Neural cell (in vitro differentiated cells): Measurements from ENCODE around the gene PIP5K1B. TPM values are rescaled to one million over a fixed set of nuclear protein-coding genes. Genes with fewer than 3 reads are reported as not detected.

Source experiments
- H2AFZ ChIP-seq: fragments of 200-600, 300-800 bp; sonication (generic), shearing (Covaris generic); 2 replicates; pipeline ENCODE4 v1.6.0; 2014; ENCODE audit warnings: low read depth, mild to moderate bottlenecking, antibody characterized with exemption, low read length, moderate library complexity
- H3F3A ChIP-seq: fragments of 200-600 bp; shearing (Covaris generic); 2 replicates; pipeline ENCODE4 v1.6.1; 2016; ENCODE audit warnings: mild to moderate bottlenecking, moderate library complexity, mixed read lengths, antibody characterized with exemption, low read length; ENCODE audit not compliant: insufficient read depth, poor library complexity, severe bottlenecking
- H3K27ac ChIP-seq: fragments of 200-600, 300-800 bp; sonication (generic), shearing (Covaris generic); 2 replicates; pipeline ENCODE4 v1.5.1; 2014; ENCODE audit warnings: mild to moderate bottlenecking, low read length, moderate library complexity
- H3K27me3 ChIP-seq: fragments of 300-800, 200-600 bp; sonication (generic), shearing (Covaris generic); 2 replicates; pipeline ENCODE4 v1.6.0; 2014; ENCODE audit warnings: mild to moderate bottlenecking, low read depth, low read length, moderate library complexity; ENCODE audit not compliant: insufficient read depth
- H3K36me3 ChIP-seq: fragments of 300-800, 200-600 bp; sonication (generic), shearing (Covaris generic); 2 replicates; pipeline ENCODE4 v1.5.1; 2014; ENCODE audit warnings: mild to moderate bottlenecking, antibody characterized with exemption, low read length, moderate library complexity; ENCODE audit not compliant: insufficient read depth
- H3K4me2 ChIP-seq: fragments of 300-800, 200-600 bp; sonication (generic), shearing (Covaris generic); 2 replicates; pipeline ENCODE4 v1.6.0; 2014; ENCODE audit warnings: mild to moderate bottlenecking, low read length
- H3K4me3 ChIP-seq: fragments of 300-800, 200-600 bp; sonication (generic), shearing (Covaris generic); 2 replicates; pipeline ENCODE4 v1.5.1; 2014; ENCODE audit warnings: mild to moderate bottlenecking, low read length, moderate library complexity
- H3K79me2 ChIP-seq: fragments of 200-600 bp; shearing (Covaris generic); replicated peaks from 2 replicates; pipeline ENCODE4 v1.6.0; 2014; ENCODE audit warnings: mild to moderate bottlenecking, low read length, moderate library complexity; ENCODE audit not compliant: insufficient read depth
- H3K9ac ChIP-seq: fragments of 300-800, 200-600 bp; sonication (generic), shearing (Covaris generic); 2 replicates; pipeline ENCODE4 v1.6.1; 2016; ENCODE audit warnings: mild to moderate bottlenecking, low read length, mixed read lengths
- H3K9me2 ChIP-seq: fragments of 200-600 bp; shearing (Covaris generic); 2 replicates; pipeline ENCODE4 v1.6.1; 2016; ENCODE audit warnings: mild to moderate bottlenecking, low read length, mixed read lengths; ENCODE audit not compliant: insufficient read depth
- H3K9me3 ChIP-seq: fragments of 200-600, 300-800 bp; sonication (generic), shearing (Covaris generic); 2 replicates; pipeline ENCODE4 v1.6.1; 2016; ENCODE audit warnings: mild to moderate bottlenecking, mixed run types, low read length, moderate library complexity, mixed read lengths
- H4K20me1 ChIP-seq: fragments of 200-600 bp; shearing (Covaris generic); 2 replicates; pipeline ENCODE4 v1.6.1; 2016; ENCODE audit warnings: mild to moderate bottlenecking, mixed run types; ENCODE audit not compliant: insufficient read depth
- EP300 ChIP-seq: fragments of 450-650 bp; conservative IDR thresholded peaks from 2 replicates; pipeline ENCODE4 v1.6.1; 2014; ENCODE audit warnings: antibody characterized with exemption, mild to moderate bottlenecking, moderate library complexity; ENCODE audit not compliant: poor library complexity, severe bottlenecking
- EZH2 ChIP-seq: fragments of 200-600, 300-800 bp; shearing (Covaris generic), sonication (generic); IDR thresholded peaks from 2 replicates; pipeline ENCODE4 v1.6.1; 2014; ENCODE audit warnings: antibody characterized with exemption, low read length, borderline replicate concordance, mild to moderate bottlenecking; ENCODE audit not compliant: insufficient read depth, poor library complexity, severe bottlenecking
- MXI1 ChIP-seq: fragments of 450-650 bp; conservative IDR thresholded peaks from 2 replicates; pipeline ENCODE4 v1.6.1; 2014; ENCODE audit warnings: antibody characterized with exemption, mild to moderate bottlenecking; ENCODE audit not compliant: poor library complexity, severe bottlenecking
- POLR2AphosphoS5 ChIP-seq: IDR thresholded peaks from 2 replicates; pipeline ENCODE4 v1.6.1; 2012
- RAD21 ChIP-seq: fragments of 450-650 bp; conservative IDR thresholded peaks from 2 replicates; pipeline ENCODE4 v1.6.1; 2014; ENCODE audit warnings: antibody characterized with exemption, mild to moderate bottlenecking, moderate library complexity
- SMC3 ChIP-seq: fragments of 450-650 bp; conservative IDR thresholded peaks from 2 replicates; pipeline ENCODE4 v1.6.1; 2014; ENCODE audit warnings: antibody characterized with exemption, mild to moderate bottlenecking, moderate library complexity; ENCODE audit not compliant: poor library complexity
- TAF1 ChIP-seq: IDR thresholded peaks from 2 replicates; pipeline ENCODE4 v1.6.1; 2012; ENCODE audit warnings: low read depth
- polyA plus RNA-seq: library from polyadenylated mRNA; depleted of rRNA; stranded (reverse); fragments of >200 nt; gene quantifications from 2 replicates; pipeline ENCODE4 v1.2.3, GENCODE V29; 2014
- TF ChIP-seq, protein P1 (sequence below): IDR thresholded peaks from 2 replicates; pipeline ENCODE4 v1.6.1; 2012; ENCODE audit warnings: borderline replicate concordance
- TF ChIP-seq, protein P2 (sequence below): fragments of 450-650 bp; IDR thresholded peaks from 2 replicates; pipeline ENCODE4 v1.5.1; 2014; ENCODE audit warnings: antibody characterized with exemption, mild to moderate bottlenecking, moderate library complexity; ENCODE audit not compliant: poor library complexity, severe bottlenecking

Gene PIP5K1B
- polyA plus RNA-seq, 1 donor from 2014 or later: 1.5 TPM

DNA sequence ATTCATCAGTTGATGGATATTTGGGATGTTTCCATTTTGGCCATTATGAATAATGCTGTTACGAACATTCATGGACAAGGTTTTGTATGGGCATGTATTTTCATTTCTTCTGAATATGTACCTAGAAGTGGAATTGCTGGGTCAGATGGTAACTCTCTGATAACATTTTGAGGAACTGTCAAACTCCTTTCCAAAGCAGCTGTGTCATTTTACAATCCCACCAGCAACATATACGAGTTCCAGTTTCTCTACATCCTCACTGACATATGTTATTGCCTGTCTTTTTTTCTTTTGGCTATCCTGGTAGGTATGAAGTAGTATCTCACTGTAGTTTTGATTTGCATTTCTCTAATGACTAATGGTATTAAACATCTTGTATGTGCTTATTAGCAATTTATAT, 222.1 kb downstream of the PIP5K1B start:
- H3K9ac ChIP-seq: no peak overlapping the region
- H3K9me2 ChIP-seq: no peaks in the 10 kb centered on the region
- H3F3A ChIP-seq: no peaks in the 10 kb centered on the region

DNA sequence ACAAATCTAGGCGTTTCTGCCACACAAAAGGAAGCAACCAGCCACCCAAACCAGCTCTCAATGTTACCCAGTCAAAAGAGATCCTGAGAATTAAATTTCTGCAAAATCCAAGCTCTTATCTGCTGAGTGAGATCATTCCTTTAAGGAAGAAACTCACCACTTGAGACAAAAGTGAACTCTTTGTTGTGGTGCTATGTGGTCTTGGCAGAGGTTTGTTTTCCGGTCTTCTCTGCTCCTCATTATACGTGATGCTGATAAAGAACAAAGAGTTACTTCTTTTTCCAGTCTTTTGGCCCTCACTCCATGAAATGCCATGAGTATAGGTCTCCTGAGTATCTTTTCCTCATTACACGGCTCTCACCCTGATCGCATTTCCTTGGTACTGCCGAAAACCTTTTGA, 226.8 kb downstream of the PIP5K1B start:
- no peak for TF ChIP-seq RAD21
- no peak for TF ChIP-seq MXI1
- TF ChIP-seq, protein P1, sequence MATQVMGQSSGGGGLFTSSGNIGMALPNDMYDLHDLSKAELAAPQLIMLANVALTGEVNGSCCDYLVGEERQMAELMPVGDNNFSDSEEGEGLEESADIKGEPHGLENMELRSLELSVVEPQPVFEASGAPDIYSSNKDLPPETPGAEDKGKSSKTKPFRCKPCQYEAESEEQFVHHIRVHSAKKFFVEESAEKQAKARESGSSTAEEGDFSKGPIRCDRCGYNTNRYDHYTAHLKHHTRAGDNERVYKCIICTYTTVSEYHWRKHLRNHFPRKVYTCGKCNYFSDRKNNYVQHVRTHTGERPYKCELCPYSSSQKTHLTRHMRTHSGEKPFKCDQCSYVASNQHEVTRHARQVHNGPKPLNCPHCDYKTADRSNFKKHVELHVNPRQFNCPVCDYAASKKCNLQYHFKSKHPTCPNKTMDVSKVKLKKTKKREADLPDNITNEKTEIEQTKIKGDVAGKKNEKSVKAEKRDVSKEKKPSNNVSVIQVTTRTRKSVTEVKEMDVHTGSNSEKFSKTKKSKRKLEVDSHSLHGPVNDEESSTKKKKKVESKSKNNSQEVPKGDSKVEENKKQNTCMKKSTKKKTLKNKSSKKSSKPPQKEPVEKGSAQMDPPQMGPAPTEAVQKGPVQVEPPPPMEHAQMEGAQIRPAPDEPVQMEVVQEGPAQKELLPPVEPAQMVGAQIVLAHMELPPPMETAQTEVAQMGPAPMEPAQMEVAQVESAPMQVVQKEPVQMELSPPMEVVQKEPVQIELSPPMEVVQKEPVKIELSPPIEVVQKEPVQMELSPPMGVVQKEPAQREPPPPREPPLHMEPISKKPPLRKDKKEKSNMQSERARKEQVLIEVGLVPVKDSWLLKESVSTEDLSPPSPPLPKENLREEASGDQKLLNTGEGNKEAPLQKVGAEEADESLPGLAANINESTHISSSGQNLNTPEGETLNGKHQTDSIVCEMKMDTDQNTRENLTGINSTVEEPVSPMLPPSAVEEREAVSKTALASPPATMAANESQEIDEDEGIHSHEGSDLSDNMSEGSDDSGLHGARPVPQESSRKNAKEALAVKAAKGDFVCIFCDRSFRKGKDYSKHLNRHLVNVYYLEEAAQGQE: no peak
- TF ChIP-seq SMC3: no peak
- TF ChIP-seq POLR2AphosphoS5: no peak
- TF ChIP-seq EZH2: no peak
- no peak for TF ChIP-seq EP300
- no peak for TF ChIP-seq TAF1
- TF ChIP-seq, protein P2, sequence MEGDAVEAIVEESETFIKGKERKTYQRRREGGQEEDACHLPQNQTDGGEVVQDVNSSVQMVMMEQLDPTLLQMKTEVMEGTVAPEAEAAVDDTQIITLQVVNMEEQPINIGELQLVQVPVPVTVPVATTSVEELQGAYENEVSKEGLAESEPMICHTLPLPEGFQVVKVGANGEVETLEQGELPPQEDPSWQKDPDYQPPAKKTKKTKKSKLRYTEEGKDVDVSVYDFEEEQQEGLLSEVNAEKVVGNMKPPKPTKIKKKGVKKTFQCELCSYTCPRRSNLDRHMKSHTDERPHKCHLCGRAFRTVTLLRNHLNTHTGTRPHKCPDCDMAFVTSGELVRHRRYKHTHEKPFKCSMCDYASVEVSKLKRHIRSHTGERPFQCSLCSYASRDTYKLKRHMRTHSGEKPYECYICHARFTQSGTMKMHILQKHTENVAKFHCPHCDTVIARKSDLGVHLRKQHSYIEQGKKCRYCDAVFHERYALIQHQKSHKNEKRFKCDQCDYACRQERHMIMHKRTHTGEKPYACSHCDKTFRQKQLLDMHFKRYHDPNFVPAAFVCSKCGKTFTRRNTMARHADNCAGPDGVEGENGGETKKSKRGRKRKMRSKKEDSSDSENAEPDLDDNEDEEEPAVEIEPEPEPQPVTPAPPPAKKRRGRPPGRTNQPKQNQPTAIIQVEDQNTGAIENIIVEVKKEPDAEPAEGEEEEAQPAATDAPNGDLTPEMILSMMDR: no peak
- no peaks in the 10 kb centered on the region for H3K79me2 ChIP-seq
- no peaks in the 10 kb centered on the region for H4K20me1 ChIP-seq
- no peak overlapping the region for H3K4me2 ChIP-seq
- H2AFZ ChIP-seq: no peak overlapping the region
- H3K27ac ChIP-seq: no peak overlapping the region
- no peaks in the 10 kb centered on the region for H3K36me3 ChIP-seq
- no peaks in the 10 kb centered on the region for H3K9me2 ChIP-seq
- H3K9me3 ChIP-seq: no peaks in the 10 kb centered on the region
- no peaks in the 10 kb centered on the region for H3F3A ChIP-seq
- H3K4me3 ChIP-seq: no peak overlapping the region
- H3K27me3 ChIP-seq: no peaks in the 10 kb centered on the region
- H3K9ac ChIP-seq: no peak overlapping the region

More for the DNA sequence above, 222.1 kb downstream of the PIP5K1B start:
- no peaks in the 10 kb centered on the region for H3K9me3 ChIP-seq
- H3K4me3 ChIP-seq: no peak overlapping the region
- TF ChIP-seq MXI1 (no peak), EZH2 (no peak), SMC3 (no peak), EP300 (no peak), POLR2AphosphoS5 (no peak), TAF1 (no peak)
- TF ChIP-seq, protein P2: no peak
- TF ChIP-seq, protein P1: no peak
- H3K79me2 ChIP-seq: no peaks in the 10 kb centered on the region
- no peaks in the 10 kb centered on the region for H4K20me1 ChIP-seq
- H3K36me3 ChIP-seq: no peaks in the 10 kb centered on the region
- no peak overlapping the region for H2AFZ ChIP-seq
- H3K27ac ChIP-seq: no peak overlapping the region
- no peak overlapping the region for H3K4me2 ChIP-seq
- no peaks in the 10 kb centered on the region for H3K27me3 ChIP-seq
